ENCODE measurements around the gene NAB1.

Gene NAB1

DNA sequence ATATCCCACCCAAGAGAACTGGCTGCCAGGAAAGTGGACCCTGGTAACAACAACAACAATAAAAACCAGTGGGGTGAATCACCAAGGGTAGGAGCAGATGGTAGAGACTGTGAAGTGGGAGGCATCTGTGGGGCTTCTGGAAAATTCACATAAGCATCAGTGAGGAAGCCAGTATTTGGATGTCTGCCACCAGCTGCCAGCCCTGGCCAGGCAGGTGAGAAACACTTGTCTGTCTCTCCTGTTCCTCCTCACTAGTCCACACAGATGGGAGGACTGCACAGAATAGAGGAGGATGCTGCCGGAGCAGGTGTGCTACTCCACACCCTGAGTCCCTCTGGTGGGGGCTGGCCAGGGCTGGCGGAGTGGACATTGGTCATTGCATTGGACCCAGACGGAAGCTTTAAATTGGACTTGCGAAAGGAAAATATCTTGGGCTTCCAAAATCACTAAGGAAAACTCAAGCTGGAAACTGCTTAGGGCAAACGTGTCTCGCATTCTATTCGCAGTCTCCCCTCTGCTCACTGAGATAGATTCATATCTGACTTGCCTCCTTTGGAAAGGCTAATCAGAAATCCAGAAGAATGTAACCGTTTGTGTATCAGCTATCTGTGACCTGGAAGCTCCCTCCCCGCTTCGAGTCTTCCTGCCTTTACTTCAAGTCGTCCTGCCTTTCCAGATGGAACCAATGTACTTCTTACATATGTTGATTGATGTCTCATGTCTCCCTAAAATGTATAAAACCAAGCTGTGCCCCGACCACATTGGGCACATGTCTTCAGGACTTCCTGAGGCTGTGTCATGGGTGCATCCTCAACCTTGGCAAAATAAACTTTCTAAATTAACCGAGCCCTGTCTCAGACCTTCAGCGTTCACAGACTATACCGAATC, 69.1 kb downstream of the NAB1 start:
- TF ChIP-seq, protein P1, sequence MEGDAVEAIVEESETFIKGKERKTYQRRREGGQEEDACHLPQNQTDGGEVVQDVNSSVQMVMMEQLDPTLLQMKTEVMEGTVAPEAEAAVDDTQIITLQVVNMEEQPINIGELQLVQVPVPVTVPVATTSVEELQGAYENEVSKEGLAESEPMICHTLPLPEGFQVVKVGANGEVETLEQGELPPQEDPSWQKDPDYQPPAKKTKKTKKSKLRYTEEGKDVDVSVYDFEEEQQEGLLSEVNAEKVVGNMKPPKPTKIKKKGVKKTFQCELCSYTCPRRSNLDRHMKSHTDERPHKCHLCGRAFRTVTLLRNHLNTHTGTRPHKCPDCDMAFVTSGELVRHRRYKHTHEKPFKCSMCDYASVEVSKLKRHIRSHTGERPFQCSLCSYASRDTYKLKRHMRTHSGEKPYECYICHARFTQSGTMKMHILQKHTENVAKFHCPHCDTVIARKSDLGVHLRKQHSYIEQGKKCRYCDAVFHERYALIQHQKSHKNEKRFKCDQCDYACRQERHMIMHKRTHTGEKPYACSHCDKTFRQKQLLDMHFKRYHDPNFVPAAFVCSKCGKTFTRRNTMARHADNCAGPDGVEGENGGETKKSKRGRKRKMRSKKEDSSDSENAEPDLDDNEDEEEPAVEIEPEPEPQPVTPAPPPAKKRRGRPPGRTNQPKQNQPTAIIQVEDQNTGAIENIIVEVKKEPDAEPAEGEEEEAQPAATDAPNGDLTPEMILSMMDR (IDR thresholded peaks at IDR 0.05), result no peak
- Histone ChIP-seq H3K27me3 (ENCODE audit: control insufficient read depth, insufficient read depth, low read length) (no peaks in the 10 kb centered on the region), H3K4me2 (ENCODE audit: low read length) (no peak overlapping the region), H3K9me3 (ENCODE audit: control insufficient read depth, low read length) (no peaks in the 10 kb centered on the region), H3K4me3 (ENCODE audit: low read depth, low read length) (no peak overlapping the region), H2AFZ (no peak overlapping the region), H3K9ac (no peak overlapping the region), H3K36me3 (ENCODE audit: control insufficient read depth, insufficient read depth, low read length) (no peaks in the 10 kb centered on the region), H3K4me1 (no peaks in the 10 kb centered on the region), H3K79me2 (no peaks in the 10 kb centered on the region), H3K27ac (no peak overlapping the region)

GRCh38 chr2:190718652-190719526, 70.0 kb downstream of the NAB1 start:
- H3K9me3 ChIP-seq (ENCODE audit: control insufficient read depth, low read length), result no peaks in the 10 kb centered on the region
- H3K36me3 ChIP-seq (ENCODE audit: control insufficient read depth, insufficient read depth, low read length), result no peaks in the 10 kb centered on the region
- no peaks in the 10 kb centered on the region for H3K27me3 ChIP-seq (ENCODE audit: control insufficient read depth, insufficient read depth, low read length)
- no peaks in the 10 kb centered on the region for H3K79me2 ChIP-seq
- no peak overlapping the region for H3K4me2 ChIP-seq (ENCODE audit: low read length)
- no peaks in the 10 kb centered on the region for H3K4me1 ChIP-seq
- H3K27ac ChIP-seq, result no peak overlapping the region
- H3K4me3 ChIP-seq (ENCODE audit: low read depth, low read length), result no peak overlapping the region
- H2AFZ ChIP-seq, result no peak overlapping the region
- no peak overlapping the region for H3K9ac ChIP-seq
- TF ChIP-seq, protein P1 (IDR thresholded peaks at IDR 0.05), result no peak

GRCh38 chr2:190720276-190720675, 71.4 kb downstream of the NAB1 start:
- TF ChIP-seq, protein P1 (IDR thresholded peaks at IDR 0.05), result no peak
- H3K79me2 ChIP-seq, result no peaks in the 10 kb centered on the region
- H3K27ac ChIP-seq, result no peak overlapping the region
- no peaks in the 10 kb centered on the region for H3K4me1 ChIP-seq
- no peaks in the 10 kb centered on the region for H3K27me3 ChIP-seq (ENCODE audit: control insufficient read depth, insufficient read depth, low read length)
- no peaks in the 10 kb centered on the region for H3K36me3 ChIP-seq (ENCODE audit: control insufficient read depth, insufficient read depth, low read length)
- H3K9ac ChIP-seq, result no peak overlapping the region
- H2AFZ ChIP-seq, result no peak overlapping the region
- no peaks in the 10 kb centered on the region for H3K9me3 ChIP-seq (ENCODE audit: control insufficient read depth, low read length)
- no peak overlapping the region for H3K4me3 ChIP-seq (ENCODE audit: low read depth, low read length)
- H3K4me2 ChIP-seq (ENCODE audit: low read length), result no peak overlapping the region

DNA sequence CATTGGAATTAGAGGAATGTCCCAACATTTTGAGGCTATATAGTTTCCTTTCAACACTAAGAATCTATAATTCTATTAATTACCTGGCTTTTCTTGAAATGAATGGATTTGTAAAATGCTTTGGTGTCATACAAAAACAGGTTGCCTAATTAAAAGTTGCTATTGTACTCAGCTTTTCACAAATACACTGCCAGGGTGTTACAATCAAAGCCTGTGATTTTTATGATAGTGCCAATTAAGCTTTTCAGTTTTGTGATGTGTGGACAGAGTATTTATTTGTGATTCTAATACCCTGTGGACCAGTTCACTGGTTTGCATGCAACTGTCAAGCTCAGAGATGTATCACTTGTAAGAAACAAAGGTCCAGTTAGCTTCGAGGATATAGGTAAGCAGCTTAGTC, 71.8 kb downstream of the NAB1 start:
- H2AFZ ChIP-seq, result no peak overlapping the region
- no peaks in the 10 kb centered on the region for H3K9me3 ChIP-seq (ENCODE audit: control insufficient read depth, low read length)
- H3K27me3 ChIP-seq (ENCODE audit: control insufficient read depth, insufficient read depth, low read length), result no peaks in the 10 kb centered on the region
- TF ChIP-seq, protein P1 (IDR thresholded peaks at IDR 0.05), result no peak
- no peaks in the 10 kb centered on the region for H3K36me3 ChIP-seq (ENCODE audit: control insufficient read depth, insufficient read depth, low read length)
- no peak overlapping the region for H3K27ac ChIP-seq
- H3K9ac ChIP-seq, result no peak overlapping the region
- no peaks in the 10 kb centered on the region for H3K4me1 ChIP-seq
- H3K79me2 ChIP-seq, result no peaks in the 10 kb centered on the region
- no peak overlapping the region for H3K4me3 ChIP-seq (ENCODE audit: low read depth, low read length)
- H3K4me2 ChIP-seq (ENCODE audit: low read length), result no peak overlapping the region

All from parathyroid adenoma (tissue), 2 donors.